Calu3 (cell line): ENCODE results near the gene ERAP2. TPM values are rescaled to one million over a fixed set of nuclear protein-coding genes. Genes with fewer than 3 reads are reported as not detected.

Source experiments
- BruUV-seq: library from RNA; stranded (reverse); fragments of 400-500 nt; replicated peaks from 2 replicates; lab custom pipeline; 2021; lab: Mats Ljungman, UMichigan
- CTCF ChIA-PET: fragments of 300-600 bp; sonication (Branson Sonifier 250); formaldehyde crosslinking; loops from one replicate; lab custom pipeline; 2022; ENCODE audit warnings: antibody characterized with exemption; lab: Charles Lee
- DNase-seq: peaks from one replicate; pipeline ENCODE4 v3.0.0; 2022
- H3K27ac Mint-ChIP-seq: one replicate; pipeline ENCODE4 v1.8.0; 2022; ENCODE audit warnings: mixed read lengths; ENCODE audit not compliant: unreplicated experiment
- H3K27me3 Mint-ChIP-seq: one replicate; pipeline ENCODE4 v1.8.0; 2022; ENCODE audit warnings: mixed read lengths; ENCODE audit not compliant: unreplicated experiment
- H3K36me3 Mint-ChIP-seq: one replicate; pipeline ENCODE4 v1.8.0; 2022; ENCODE audit warnings: mild to moderate bottlenecking, moderate library complexity, mixed read lengths; ENCODE audit not compliant: insufficient read depth, unreplicated experiment
- H3K4me1 Mint-ChIP-seq: one replicate; pipeline ENCODE4 v1.8.0; 2022; ENCODE audit warnings: mild to moderate bottlenecking, low read depth, mixed read lengths; ENCODE audit not compliant: unreplicated experiment
- H3K4me3 Mint-ChIP-seq: one replicate; pipeline ENCODE4 v1.8.0; 2022; ENCODE audit warnings: mild to moderate bottlenecking, low read depth, moderate library complexity, mixed read lengths; ENCODE audit not compliant: unreplicated experiment
- H3K9me3 Mint-ChIP-seq: one replicate; pipeline ENCODE4 v1.8.0; 2022; ENCODE audit warnings: low read depth, mixed read lengths; ENCODE audit not compliant: unreplicated experiment
- CTCF ChIP-seq: fragments of 200-600 bp; IDR thresholded peaks from one replicate; pipeline ENCODE4 v1.8.0; 2022; ENCODE audit warnings: antibody characterized with exemption; ENCODE audit not compliant: unreplicated experiment
- intact Hi-C: fragments of 100-400 bp; cut with micrococcal nuclease; formaldehyde crosslinking; loops from one replicate; pipeline ENCODE4 v1.10.0; 2022; ENCODE audit not compliant: unreplicated experiment
- total RNA-seq: library from RNA; stranded (reverse); gene quantifications from 2 replicates; pipeline ENCODE4 v1.2.3, GENCODE V29; 2022

ERAP2 gene
- total RNA-seq, 1 experiment from 2014 or later: 67.7 TPM

- Mint-ChIP-seq H3K4me3 (no peak overlapping the region), H3K9me3 (no peaks in the 10 kb centered on the region), H3K27me3 (no peaks in the 10 kb centered on the region), H3K27ac (no peak overlapping the region), H3K36me3 (no peaks in the 10 kb centered on the region), H3K4me1 (no peaks in the 10 kb centered on the region)
- CTCF ChIA-PET: no interaction called here
- no peak for TF ChIP-seq CTCF
- intact Hi-C loops: no loop called here
- BruUV-seq: no TSS peak
- no peak for DNase-seq
Measured at GRCh38 chr5:96911139-96911538, 34.8 kb downstream of the ERAP2 start.

GRCh38 chr5:96913233-96913632 lies 36.9 kb downstream of the ERAP2 start:
- Mint-ChIP-seq H3K36me3 (no peaks in the 10 kb centered on the region), H3K4me3 (no peak overlapping the region), H3K27me3 (no peaks in the 10 kb centered on the region), H3K27ac (no peak overlapping the region), H3K4me1 (no peaks in the 10 kb centered on the region), H3K9me3 (no peaks in the 10 kb centered on the region)
- no peak for DNase-seq
- intact Hi-C loops: no loop called here
- BruUV-seq: no TSS peak
- CTCF ChIA-PET: interaction anchor here (1.3 kb wide), 1 partner anchor 12 kb away, joined by 3 read pairs; no protein-coding TSS in a partner anchor
- TF ChIP-seq CTCF: no peak

GRCh38 chr5:96919754-96920197 lies 43.5 kb downstream of the ERAP2 start:
- DNase-seq: no peak
- Mint-ChIP-seq H3K4me3 (no peak overlapping the region), H3K9me3 (no peaks in the 10 kb centered on the region), H3K27me3 (no peaks in the 10 kb centered on the region), H3K27ac (no peak overlapping the region), H3K36me3 (no peaks in the 10 kb centered on the region), H3K4me1 (no peaks in the 10 kb centered on the region)
- BruUV-seq: no TSS peak
- intact Hi-C loops: no loop called here
- CTCF ChIA-PET: interaction anchor here (0.6 kb wide), 1 partner anchor 1357 kb away, joined by 3 read pairs; no protein-coding TSS in a partner anchor
- TF ChIP-seq CTCF: no peak

- no TSS peak for BruUV-seq
- no peak for TF ChIP-seq CTCF
- DNase-seq: no peak
- Mint-ChIP-seq H3K4me1 (no peaks in the 10 kb centered on the region), H3K27ac (no peak overlapping the region), H3K36me3 (no peaks in the 10 kb centered on the region), H3K4me3 (no peak overlapping the region), H3K9me3 (no peaks in the 10 kb centered on the region), H3K27me3 (no peaks in the 10 kb centered on the region)
- intact Hi-C loops: no loop called here
- CTCF ChIA-PET: interaction anchor here (0.7 kb wide), 1 partner anchor 15 kb away, joined by 4 read pairs; no protein-coding TSS in a partner anchor
Measured at GRCh38 chr5:96920744-96921355, 44.5 kb downstream of the ERAP2 start.
